KMS-11 (cell line): ENCODE data around the gene ETNK2.

ENCODE experiments used
- H2AFZ ChIP-seq: fragments of 200-600 bp; sonication (generic); 2 replicates; pipeline ENCODE4 v1.6.1; 2016; ENCODE audit warnings: antibody characterized with exemption, mixed run types, low read depth
- H3K27ac ChIP-seq: fragments of 200-600 bp; sonication (generic); 2 replicates; pipeline ENCODE4 v1.6.1; 2016; ENCODE audit warnings: mild to moderate bottlenecking, mixed run types
- H3K27me3 ChIP-seq: fragments of 200-600 bp; sonication (generic); 2 replicates; pipeline ENCODE4 v1.6.1; 2017; ENCODE audit warnings: mild to moderate bottlenecking, low read depth, mixed run types, moderate library complexity; ENCODE audit not compliant: insufficient read depth
- H3K36me3 ChIP-seq: fragments of 200-600 bp; sonication (generic); 2 replicates; pipeline ENCODE4 v1.6.1; 2017; ENCODE audit warnings: mild to moderate bottlenecking, mixed run types; ENCODE audit not compliant: insufficient read depth
- H3K4me1 ChIP-seq: fragments of 200-600 bp; sonication (generic); 2 replicates; pipeline ENCODE4 v1.6.1; 2016; ENCODE audit warnings: mild to moderate bottlenecking, low read depth, mixed run types; ENCODE audit not compliant: poor library complexity, severe bottlenecking
- H3K4me2 ChIP-seq: fragments of 200-600 bp; sonication (generic); 2 replicates; pipeline ENCODE4 v1.7.0; 2016; ENCODE audit warnings: mild to moderate bottlenecking, mixed run types
- H3K4me3 ChIP-seq: fragments of 200-600 bp; sonication (generic); IDR thresholded peaks from 2 replicates; pipeline ENCODE4 v1.6.1; 2017; ENCODE audit warnings: low read depth, low read length, mixed read lengths; ENCODE audit not compliant: insufficient read depth
- H3K79me2 ChIP-seq: fragments of 200-600 bp; sonication (generic); 2 replicates; pipeline ENCODE4 v1.6.1; 2016; ENCODE audit warnings: low read depth, mixed run types; ENCODE audit not compliant: insufficient read depth
- H3K9ac ChIP-seq: fragments of 200-600 bp; sonication (generic); 2 replicates; pipeline ENCODE4 v1.6.1; 2016; ENCODE audit warnings: mild to moderate bottlenecking, mixed run types
- H4K20me1 ChIP-seq: fragments of 200-600 bp; sonication (generic); 2 replicates; pipeline ENCODE4 v1.6.1; 2016; ENCODE audit warnings: mild to moderate bottlenecking, mixed run types; ENCODE audit not compliant: insufficient read depth
- TF ChIP-seq, protein P1 (sequence below): fragments of 200-600 bp; sonication (generic); conservative IDR thresholded peaks from 2 replicates; pipeline ENCODE4 v1.6.1; 2017; ENCODE audit warnings: low read depth, mild to moderate bottlenecking, antibody characterized with exemption, low read length, moderate library complexity, mixed read lengths

ETNK2 gene

GRCh38 chr1:204151552-204152309 lies at the start of gene ETNK2:
TSS of gene ETNK2 (minus strand) at chr1:204152044. CDS start at chr1:204151852, 192 bp downstream.
- H3K4me2 ChIP-seq: no peak within 1 kb of the TSS; the same call in 1 of the 2 replicates

GRCh38 chr1:204201348-204202040 lies 49.6 kb upstream of the ETNK2 start:
- H4K20me1 ChIP-seq: no peaks in the 10 kb centered on the region
- no peak overlapping the region for H3K9ac ChIP-seq
- no peak overlapping the region for H2AFZ ChIP-seq
- no peaks in the 10 kb centered on the region; the same call in 1 of the 2 replicates for H3K27me3 ChIP-seq
- no peaks in the 10 kb centered on the region for H3K79me2 ChIP-seq
- no peak overlapping the region for H3K4me3 ChIP-seq
- no peak overlapping the region for H3K27ac ChIP-seq
- no peaks in the 10 kb centered on the region for H3K4me1 ChIP-seq
- no peak overlapping the region for H3K4me2 ChIP-seq
- no peaks in the 10 kb centered on the region for H3K36me3 ChIP-seq
- TF ChIP-seq, protein P1, sequence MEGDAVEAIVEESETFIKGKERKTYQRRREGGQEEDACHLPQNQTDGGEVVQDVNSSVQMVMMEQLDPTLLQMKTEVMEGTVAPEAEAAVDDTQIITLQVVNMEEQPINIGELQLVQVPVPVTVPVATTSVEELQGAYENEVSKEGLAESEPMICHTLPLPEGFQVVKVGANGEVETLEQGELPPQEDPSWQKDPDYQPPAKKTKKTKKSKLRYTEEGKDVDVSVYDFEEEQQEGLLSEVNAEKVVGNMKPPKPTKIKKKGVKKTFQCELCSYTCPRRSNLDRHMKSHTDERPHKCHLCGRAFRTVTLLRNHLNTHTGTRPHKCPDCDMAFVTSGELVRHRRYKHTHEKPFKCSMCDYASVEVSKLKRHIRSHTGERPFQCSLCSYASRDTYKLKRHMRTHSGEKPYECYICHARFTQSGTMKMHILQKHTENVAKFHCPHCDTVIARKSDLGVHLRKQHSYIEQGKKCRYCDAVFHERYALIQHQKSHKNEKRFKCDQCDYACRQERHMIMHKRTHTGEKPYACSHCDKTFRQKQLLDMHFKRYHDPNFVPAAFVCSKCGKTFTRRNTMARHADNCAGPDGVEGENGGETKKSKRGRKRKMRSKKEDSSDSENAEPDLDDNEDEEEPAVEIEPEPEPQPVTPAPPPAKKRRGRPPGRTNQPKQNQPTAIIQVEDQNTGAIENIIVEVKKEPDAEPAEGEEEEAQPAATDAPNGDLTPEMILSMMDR: no peak

More at GRCh38 chr1:204151552-204152309, at the start of gene ETNK2:
- TF ChIP-seq, protein P1: no peak
- Histone ChIP-seq H4K20me1 (no peaks in the 10 kb centered on the region), H3K4me3 (no peak within 1 kb of the TSS), H3K27ac (no peak within 1 kb of the TSS), H3K27me3 (peaks cover 7% of the 10 kb centered on the region; the same call in 1 of the 2 replicates), H3K79me2 (no peaks in the 10 kb centered on the region), H3K9ac (no peak within 1 kb of the TSS), H3K4me1 (no peaks in the 10 kb centered on the region), H2AFZ (peak within 1 kb of the TSS; percentile 15; the same call in 1 of the 2 replicates), H3K36me3 (no peaks in the 10 kb centered on the region)

DNA sequence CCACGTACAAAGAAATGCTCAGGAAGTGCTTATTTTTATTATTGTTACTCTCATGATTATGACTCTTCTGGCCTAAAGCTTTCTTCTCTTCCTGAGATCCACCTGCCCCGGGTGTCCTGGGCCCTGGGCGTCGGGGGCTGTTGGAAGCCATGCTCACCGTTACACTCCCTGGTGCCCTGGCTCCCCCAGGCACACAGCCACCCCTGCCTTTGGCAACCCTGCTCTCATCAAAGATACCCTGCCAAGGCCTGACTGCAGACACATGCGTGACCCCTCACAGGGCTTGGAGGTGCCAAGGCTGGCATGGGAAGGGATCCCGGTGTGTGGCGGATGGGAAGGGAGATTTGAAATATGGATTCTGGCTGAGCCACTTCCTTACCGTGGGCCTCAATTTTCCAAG lies 47.7 kb upstream of the ETNK2 start:
- Histone ChIP-seq H3K27me3 (peaks cover 4% of the 10 kb centered on the region; the same call in 1 of the 2 replicates), H3K36me3 (no peaks in the 10 kb centered on the region), H3K79me2 (no peaks in the 10 kb centered on the region), H3K27ac (no peak overlapping the region), H3K9ac (no peak overlapping the region), H3K4me3 (no peak overlapping the region), H3K4me2 (no peak overlapping the region), H2AFZ (no peak overlapping the region), H3K4me1 (no peaks in the 10 kb centered on the region), H4K20me1 (no peaks in the 10 kb centered on the region; the same call in 1 of the 2 replicates)
- TF ChIP-seq, protein P1: no peak

GRCh38 chr1:204198348-204199340 lies 46.8 kb upstream of the ETNK2 start:
- Histone ChIP-seq H4K20me1 (no peaks in the 10 kb centered on the region; the same call in 1 of the 2 replicates), H2AFZ (no peak overlapping the region), H3K27ac (no peak overlapping the region), H3K36me3 (no peaks in the 10 kb centered on the region), H3K4me3 (no peak overlapping the region), H3K9ac (no peak overlapping the region), H3K79me2 (no peaks in the 10 kb centered on the region), H3K4me1 (no peaks in the 10 kb centered on the region), H3K27me3 (peaks cover 4% of the 10 kb centered on the region; the same call in 1 of the 2 replicates), H3K4me2 (no peak overlapping the region)
- TF ChIP-seq, protein P1: no peak
